Skeletal muscle satellite cell (primary cell): ENCODE data around the gene PHACTR2.

Experiments used
- H3K27me3 ChIP-seq: 2 replicates; pipeline ENCODE4 v1.7.0; 2013; ENCODE audit warnings: low read length; ENCODE audit not compliant: control insufficient read depth, insufficient read depth
- H3K36me3 ChIP-seq: 2 replicates; pipeline ENCODE4 v1.7.0; 2013; ENCODE audit warnings: mild to moderate bottlenecking, control low read depth, low read length; ENCODE audit not compliant: insufficient read depth
- H3K4me1 ChIP-seq: 2 replicates; pipeline ENCODE4 v1.7.0; 2013; ENCODE audit warnings: low read length; ENCODE audit not compliant: control insufficient read depth, insufficient read depth
- H3K4me2 ChIP-seq: 2 replicates; pipeline ENCODE4 v1.7.0; 2013; ENCODE audit warnings: mild to moderate bottlenecking, low read length
- H3K4me3 ChIP-seq: 2 replicates; pipeline ENCODE4 v1.7.0; 2013; ENCODE audit warnings: low read length
- H3K9ac ChIP-seq: 2 replicates; pipeline ENCODE4 v1.7.0; 2013; ENCODE audit warnings: mild to moderate bottlenecking, low read depth, low read length, moderate library complexity
- H3K9me3 ChIP-seq: replicated peaks from 2 replicates; pipeline ENCODE4 v1.7.0; 2013; ENCODE audit warnings: mild to moderate bottlenecking, control low read depth, low read length

PHACTR2 gene

DNA sequence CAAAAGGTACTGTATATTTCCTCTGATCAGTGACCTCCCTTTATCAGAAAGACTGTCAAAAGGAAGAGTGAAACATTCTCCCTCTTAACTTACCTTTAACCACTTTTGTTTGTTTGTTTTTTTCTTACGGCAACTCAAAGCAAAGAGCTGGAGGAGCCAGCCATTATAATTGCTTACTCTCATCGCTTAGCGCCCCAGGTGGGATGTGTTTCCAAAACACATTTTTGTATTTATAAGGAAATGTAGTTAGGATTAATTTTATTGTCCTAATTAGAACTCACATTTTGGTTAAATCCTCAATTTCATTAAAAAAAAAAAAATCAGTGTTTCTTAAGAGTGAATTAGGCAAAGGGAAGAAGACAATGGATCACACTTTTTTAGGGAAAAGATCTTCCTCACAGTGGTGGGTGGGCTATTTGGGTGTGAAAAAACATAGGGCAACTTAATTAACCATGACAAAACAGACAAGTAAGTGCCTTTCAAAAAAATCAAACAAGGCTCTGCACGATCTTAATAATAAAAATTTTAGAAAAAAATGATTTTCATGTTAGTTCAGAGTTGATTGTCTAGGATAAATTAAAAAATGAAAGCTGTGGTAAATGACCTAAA lies 1.2 kb upstream of the PHACTR2 start:
- Histone ChIP-seq H3K4me3 (no peak overlapping the region), H3K4me2 (peak overlapping the region; percentile 37), H3K36me3 (no peaks in the 10 kb centered on the region), H3K27me3 (no peaks in the 10 kb centered on the region), H3K4me1 (peaks cover 56% of the 10 kb centered on the region), H3K9me3 (no peaks in the 10 kb centered on the region), H3K9ac (no peak overlapping the region)

- Histone ChIP-seq H3K27me3 (no peaks in the 10 kb centered on the region), H3K9ac (peak overlapping the region; percentile 98), H3K36me3 (no peaks in the 10 kb centered on the region), H3K4me1 (peaks cover 56% of the 10 kb centered on the region), H3K4me2 (peak overlapping the region; percentile 71), H3K9me3 (no peaks in the 10 kb centered on the region), H3K4me3 (peak overlapping the region; percentile 95)
Measured at GRCh38 chr6:143677577-143677890, 231 bp upstream of the PHACTR2 start.

- H3K4me3 ChIP-seq = peak overlapping the region; percentile 95
Measured at GRCh38 chr6:143679041-143679440, 1.3 kb downstream of the PHACTR2 start.

GRCh38 chr6:143680141-143680540 lies 2.4 kb downstream of the PHACTR2 start:
- Histone ChIP-seq H3K9me3 (peaks cover 4% of the 10 kb centered on the region), H3K9ac (peak overlapping the region; percentile 98), H3K4me2 (peak overlapping the region; percentile 95), H3K27me3 (no peaks in the 10 kb centered on the region), H3K36me3 (no peaks in the 10 kb centered on the region), H3K4me1 (peaks cover 33% of the 10 kb centered on the region), H3K4me3 (peak overlapping the region; percentile 95)

More at GRCh38 chr6:143679041-143679440, 1.3 kb downstream of the PHACTR2 start:
- Histone ChIP-seq H3K9ac (peak overlapping the region; percentile 98), H3K4me2 (peak overlapping the region; percentile 95), H3K9me3 (peaks cover 4% of the 10 kb centered on the region), H3K27me3 (no peaks in the 10 kb centered on the region), H3K4me1 (peaks cover 43% of the 10 kb centered on the region), H3K36me3 (no peaks in the 10 kb centered on the region)

- no peaks in the 10 kb centered on the region for H3K27me3 ChIP-seq
- no peak overlapping the region for H3K9ac ChIP-seq
- peaks cover 23% of the 10 kb centered on the region for H3K4me1 ChIP-seq
- H3K4me3 ChIP-seq = no peak overlapping the region
- H3K4me2 ChIP-seq = no peak overlapping the region
- no peaks in the 10 kb centered on the region for H3K36me3 ChIP-seq
- H3K9me3 ChIP-seq = peaks cover 4% of the 10 kb centered on the region
Measured at GRCh38 chr6:143682805-143683204, 5.0 kb downstream of the PHACTR2 start.

DNA sequence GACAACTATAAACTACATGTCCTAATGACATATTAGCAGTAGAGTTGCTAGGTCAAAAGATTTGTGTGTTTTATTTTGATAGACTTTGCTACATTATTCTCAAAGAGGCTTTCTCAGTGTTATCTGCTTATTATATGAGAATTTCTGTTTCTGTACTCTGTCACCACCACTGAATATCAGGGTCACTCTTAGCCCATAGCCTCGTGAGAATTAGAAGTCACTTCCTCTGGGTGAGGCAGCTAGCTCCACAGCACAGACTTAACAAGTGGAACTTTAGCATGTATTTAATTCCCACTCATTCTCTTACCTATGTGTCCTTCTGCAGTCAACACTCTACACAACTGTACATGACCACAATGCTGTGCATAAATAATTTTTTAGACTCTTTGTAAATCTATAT lies 6.7 kb downstream of the PHACTR2 start:
- Histone ChIP-seq H3K9me3 (peaks cover 4% of the 10 kb centered on the region), H3K27me3 (no peaks in the 10 kb centered on the region), H3K36me3 (no peaks in the 10 kb centered on the region), H3K9ac (no peak overlapping the region), H3K4me3 (no peak overlapping the region), H3K4me1 (peaks cover 25% of the 10 kb centered on the region), H3K4me2 (no peak overlapping the region)

DNA sequence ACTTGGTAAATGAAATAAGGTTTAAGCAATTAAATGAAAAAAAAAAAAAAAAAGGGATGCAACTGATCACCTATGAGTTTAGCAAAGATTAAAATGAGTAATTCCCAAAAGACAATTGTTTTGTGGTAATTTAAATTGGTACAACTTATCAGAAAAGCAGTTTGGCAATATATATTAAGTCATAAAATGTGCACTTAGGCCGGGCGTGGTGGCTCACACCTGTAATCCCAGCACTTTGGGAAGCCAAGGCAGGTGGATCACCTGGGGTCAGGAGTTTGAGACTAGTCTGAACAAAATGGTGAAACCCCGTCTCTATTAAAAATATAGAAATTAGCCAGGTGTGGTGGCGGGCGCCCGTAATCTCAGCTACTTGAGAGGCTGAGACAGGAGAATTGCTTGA lies 7.9 kb downstream of the PHACTR2 start:
- Histone ChIP-seq H3K27me3 (no peaks in the 10 kb centered on the region), H3K9ac (no peak overlapping the region), H3K4me2 (no peak overlapping the region), H3K9me3 (peaks cover 4% of the 10 kb centered on the region), H3K4me3 (no peak overlapping the region), H3K4me1 (peaks cover 29% of the 10 kb centered on the region), H3K36me3 (no peaks in the 10 kb centered on the region)

DNA sequence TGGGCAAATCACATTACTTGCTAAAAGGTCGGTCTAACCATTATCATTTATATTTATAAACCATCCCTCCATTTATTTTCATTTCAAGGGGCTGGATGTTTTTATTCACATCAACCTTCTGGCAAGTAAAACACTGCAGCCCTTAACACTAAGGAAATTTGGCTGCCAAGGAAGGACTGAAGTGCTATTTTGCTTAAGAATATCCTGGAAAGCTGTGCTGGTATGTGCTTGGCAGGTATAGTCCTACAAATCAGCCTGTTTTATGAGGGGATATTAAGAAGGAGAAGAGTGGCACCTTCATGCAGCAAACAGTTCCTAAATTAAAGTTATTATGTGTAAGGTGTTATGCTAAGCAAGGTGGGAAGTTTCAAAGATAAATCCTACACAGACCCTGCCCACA lies 9.8 kb downstream of the PHACTR2 start:
- Histone ChIP-seq H3K27me3 (no peaks in the 10 kb centered on the region), H3K4me1 (peaks cover 40% of the 10 kb centered on the region), H3K9ac (peak overlapping the region; percentile 45), H3K4me2 (peak overlapping the region; percentile 47), H3K9me3 (peaks cover 4% of the 10 kb centered on the region), H3K36me3 (no peaks in the 10 kb centered on the region), H3K4me3 (peak overlapping the region; percentile 5)

- Histone ChIP-seq H3K9me3 (no peaks in the 10 kb centered on the region), H3K36me3 (no peaks in the 10 kb centered on the region), H3K4me2 (no peak overlapping the region), H3K4me3 (no peak overlapping the region), H3K9ac (no peak overlapping the region), H3K4me1 (peaks cover 40% of the 10 kb centered on the region), H3K27me3 (no peaks in the 10 kb centered on the region)
Measured at GRCh38 chr6:143688681-143689080, 10.9 kb downstream of the PHACTR2 start.

DNA sequence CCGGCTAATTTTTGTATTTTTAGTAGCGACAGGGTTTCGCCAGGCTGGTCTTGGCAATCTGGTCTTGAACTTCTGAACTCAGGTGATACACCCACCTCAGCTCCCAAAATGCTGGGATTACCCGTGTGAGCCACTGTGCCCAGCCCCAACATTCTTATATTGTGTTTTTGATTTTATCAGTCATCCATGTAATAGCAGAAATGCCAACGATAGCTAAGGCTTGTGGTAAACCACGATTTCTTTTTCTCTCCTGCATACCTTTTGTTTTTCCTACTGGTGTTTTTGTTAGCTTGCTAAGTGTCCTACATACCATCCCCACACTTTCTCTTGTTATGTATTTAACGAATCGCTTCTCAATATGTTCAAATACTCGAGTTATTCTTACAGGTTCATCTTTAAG lies 12.1 kb downstream of the PHACTR2 start:
- Histone ChIP-seq H3K9me3 (no peaks in the 10 kb centered on the region), H3K4me3 (no peak overlapping the region), H3K4me2 (peak overlapping the region; percentile 29), H3K36me3 (no peaks in the 10 kb centered on the region), H3K4me1 (peaks cover 48% of the 10 kb centered on the region), H3K9ac (no peak overlapping the region), H3K27me3 (no peaks in the 10 kb centered on the region)

DNA sequence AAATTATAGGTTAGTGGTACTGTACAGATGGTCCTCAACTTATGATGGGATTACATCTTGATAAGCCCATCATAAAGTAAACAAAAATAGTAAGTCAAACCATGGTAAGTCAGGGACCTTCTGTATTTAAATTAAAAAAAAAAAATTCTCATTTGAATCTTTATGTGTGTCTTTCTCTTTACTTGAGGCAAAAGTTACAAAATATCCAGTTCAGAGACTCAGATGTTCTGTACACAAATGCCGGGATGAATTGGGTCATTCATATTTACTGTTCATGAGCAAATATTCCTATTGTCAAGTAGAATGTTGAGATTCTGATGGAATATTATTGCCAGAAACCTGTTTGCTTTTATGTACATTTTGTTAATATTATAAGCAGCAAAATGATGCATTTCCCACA lies 13.4 kb downstream of the PHACTR2 start:
- Histone ChIP-seq H3K4me1 (peaks cover 59% of the 10 kb centered on the region), H3K9ac (no peak overlapping the region), H3K4me2 (no peak overlapping the region), H3K9me3 (no peaks in the 10 kb centered on the region), H3K36me3 (no peaks in the 10 kb centered on the region), H3K27me3 (no peaks in the 10 kb centered on the region), H3K4me3 (no peak overlapping the region)

- Histone ChIP-seq H3K4me2 (no peak overlapping the region), H3K36me3 (no peaks in the 10 kb centered on the region), H3K27me3 (no peaks in the 10 kb centered on the region), H3K4me1 (peaks cover 63% of the 10 kb centered on the region), H3K4me3 (no peak overlapping the region), H3K9ac (peak overlapping the region; percentile 15), H3K9me3 (no peaks in the 10 kb centered on the region)
Measured at GRCh38 chr6:143691900-143692636, 14.3 kb downstream of the PHACTR2 start.
